ENCODE measurements around the gene ISCA2.

ISCA2 gene

GRCh38 chr14:74469548-74470518, 23.7 kb upstream of the ISCA2 start:
- H3K4me3 ChIP-seq (ENCODE audit: low read length): no peak overlapping the region
- no peaks in the 10 kb centered on the region for H3K27me3 ChIP-seq (ENCODE audit: control insufficient read depth, insufficient read depth, low read length)
- H3K27ac ChIP-seq (ENCODE audit: low read depth, low read length): no peak overlapping the region
- no peak overlapping the region for H3K9ac ChIP-seq (ENCODE audit: low read length)
- peaks cover 6% of the 10 kb centered on the region for H3K36me3 ChIP-seq (ENCODE audit: control insufficient read depth, insufficient read depth, low read length)
- no peaks in the 10 kb centered on the region for H3K4me1 ChIP-seq (ENCODE audit: control insufficient read depth, insufficient read depth, low read length)

- Histone ChIP-seq H3K27ac (ENCODE audit: low read depth, low read length) (no peak overlapping the region), H3K4me1 (ENCODE audit: control insufficient read depth, insufficient read depth, low read length) (no peaks in the 10 kb centered on the region), H3K27me3 (ENCODE audit: control insufficient read depth, insufficient read depth, low read length) (no peaks in the 10 kb centered on the region), H3K9ac (ENCODE audit: low read length) (no peak overlapping the region), H3K36me3 (ENCODE audit: control insufficient read depth, insufficient read depth, low read length) (peaks cover 6% of the 10 kb centered on the region), H3K4me3 (ENCODE audit: low read length) (no peak overlapping the region)
Observed at GRCh38 chr14:74472601-74473000, 21.0 kb upstream of the ISCA2 start.

GRCh38 chr14:74474376-74474775, 19.2 kb upstream of the ISCA2 start:
- no peaks in the 10 kb centered on the region for H3K4me1 ChIP-seq (ENCODE audit: control insufficient read depth, insufficient read depth, low read length)
- H3K36me3 ChIP-seq (ENCODE audit: control insufficient read depth, insufficient read depth, low read length): peaks cover 6% of the 10 kb centered on the region
- no peaks in the 10 kb centered on the region for H3K27me3 ChIP-seq (ENCODE audit: control insufficient read depth, insufficient read depth, low read length)
- H3K9ac ChIP-seq (ENCODE audit: low read length): no peak overlapping the region
- H3K4me3 ChIP-seq (ENCODE audit: low read length): no peak overlapping the region
- H3K27ac ChIP-seq (ENCODE audit: low read depth, low read length): no peak overlapping the region

- Histone ChIP-seq H3K4me3 (ENCODE audit: low read length) (no peak overlapping the region), H3K9ac (ENCODE audit: low read length) (no peak overlapping the region), H3K27me3 (ENCODE audit: control insufficient read depth, insufficient read depth, low read length) (no peaks in the 10 kb centered on the region), H3K27ac (ENCODE audit: low read depth, low read length) (no peak overlapping the region), H3K36me3 (ENCODE audit: control insufficient read depth, insufficient read depth, low read length) (peaks cover 14% of the 10 kb centered on the region), H3K4me1 (ENCODE audit: control insufficient read depth, insufficient read depth, low read length) (no peaks in the 10 kb centered on the region)
Observed at GRCh38 chr14:74475678-74476077, 17.9 kb upstream of the ISCA2 start.

GRCh38 chr14:74476107-74476506, 17.5 kb upstream of the ISCA2 start:
- Histone ChIP-seq H3K36me3 (ENCODE audit: control insufficient read depth, insufficient read depth, low read length) (peaks cover 14% of the 10 kb centered on the region), H3K9ac (ENCODE audit: low read length) (no peak overlapping the region), H3K27ac (ENCODE audit: low read depth, low read length) (no peak overlapping the region), H3K4me1 (ENCODE audit: control insufficient read depth, insufficient read depth, low read length) (no peaks in the 10 kb centered on the region), H3K4me3 (ENCODE audit: low read length) (no peak overlapping the region), H3K27me3 (ENCODE audit: control insufficient read depth, insufficient read depth, low read length) (no peaks in the 10 kb centered on the region)

GRCh38 chr14:74476607-74477006, 17.0 kb upstream of the ISCA2 start:
- Histone ChIP-seq H3K4me3 (ENCODE audit: low read length) (no peak overlapping the region), H3K9ac (ENCODE audit: low read length) (no peak overlapping the region), H3K4me1 (ENCODE audit: control insufficient read depth, insufficient read depth, low read length) (no peaks in the 10 kb centered on the region), H3K36me3 (ENCODE audit: control insufficient read depth, insufficient read depth, low read length) (peaks cover 15% of the 10 kb centered on the region), H3K27ac (ENCODE audit: low read depth, low read length) (no peak overlapping the region), H3K27me3 (ENCODE audit: control insufficient read depth, insufficient read depth, low read length) (no peaks in the 10 kb centered on the region)

- no peak overlapping the region for H3K27ac ChIP-seq (ENCODE audit: low read depth, low read length)
Observed at GRCh38 chr14:74478996-74479635, 14.4 kb upstream of the ISCA2 start.

GRCh38 chr14:74480046-74480445, 13.5 kb upstream of the ISCA2 start:
- no peaks in the 10 kb centered on the region for H3K4me1 ChIP-seq (ENCODE audit: control insufficient read depth, insufficient read depth, low read length)
- H3K9ac ChIP-seq (ENCODE audit: low read length): no peak overlapping the region
- no peak overlapping the region for H3K4me3 ChIP-seq (ENCODE audit: low read length)
- no peak overlapping the region for H3K27ac ChIP-seq (ENCODE audit: low read depth, low read length)
- no peaks in the 10 kb centered on the region for H3K27me3 ChIP-seq (ENCODE audit: control insufficient read depth, insufficient read depth, low read length)
- peaks cover 18% of the 10 kb centered on the region for H3K36me3 ChIP-seq (ENCODE audit: control insufficient read depth, insufficient read depth, low read length)

More at GRCh38 chr14:74478996-74479635, 14.4 kb upstream of the ISCA2 start:
- Histone ChIP-seq H3K4me3 (ENCODE audit: low read length) (no peak overlapping the region), H3K9ac (ENCODE audit: low read length) (no peak overlapping the region), H3K36me3 (ENCODE audit: control insufficient read depth, insufficient read depth, low read length) (peaks cover 23% of the 10 kb centered on the region), H3K4me1 (ENCODE audit: control insufficient read depth, insufficient read depth, low read length) (no peaks in the 10 kb centered on the region), H3K27me3 (ENCODE audit: control insufficient read depth, insufficient read depth, low read length) (no peaks in the 10 kb centered on the region)

- Histone ChIP-seq H3K27me3 (ENCODE audit: control insufficient read depth, insufficient read depth, low read length) (no peaks in the 10 kb centered on the region), H3K4me1 (ENCODE audit: control insufficient read depth, insufficient read depth, low read length) (no peaks in the 10 kb centered on the region), H3K4me3 (ENCODE audit: low read length) (no peak overlapping the region), H3K27ac (ENCODE audit: low read depth, low read length) (no peak overlapping the region), H3K9ac (ENCODE audit: low read length) (no peak overlapping the region), H3K36me3 (ENCODE audit: control insufficient read depth, insufficient read depth, low read length) (peaks cover 22% of the 10 kb centered on the region)
Observed at GRCh38 chr14:74482571-74482970, 11.0 kb upstream of the ISCA2 start.

GRCh38 chr14:74483321-74483720, 10.2 kb upstream of the ISCA2 start:
- H3K27ac ChIP-seq (ENCODE audit: low read depth, low read length): no peak overlapping the region
- peaks cover 22% of the 10 kb centered on the region for H3K36me3 ChIP-seq (ENCODE audit: control insufficient read depth, insufficient read depth, low read length)
- H3K4me1 ChIP-seq (ENCODE audit: control insufficient read depth, insufficient read depth, low read length): no peaks in the 10 kb centered on the region
- H3K4me3 ChIP-seq (ENCODE audit: low read length): no peak overlapping the region
- H3K9ac ChIP-seq (ENCODE audit: low read length): no peak overlapping the region
- H3K27me3 ChIP-seq (ENCODE audit: control insufficient read depth, insufficient read depth, low read length): no peaks in the 10 kb centered on the region

- H3K27ac ChIP-seq (ENCODE audit: low read depth, low read length): no peak overlapping the region
- H3K27me3 ChIP-seq (ENCODE audit: control insufficient read depth, insufficient read depth, low read length): no peaks in the 10 kb centered on the region
- no peak overlapping the region for H3K9ac ChIP-seq (ENCODE audit: low read length)
- peaks cover 14% of the 10 kb centered on the region for H3K36me3 ChIP-seq (ENCODE audit: control insufficient read depth, insufficient read depth, low read length)
- no peaks in the 10 kb centered on the region for H3K4me1 ChIP-seq (ENCODE audit: control insufficient read depth, insufficient read depth, low read length)
- no peak overlapping the region for H3K4me3 ChIP-seq (ENCODE audit: low read length)
Observed at GRCh38 chr14:74486164-74486563, 7.4 kb upstream of the ISCA2 start.

- Histone ChIP-seq H3K36me3 (ENCODE audit: control insufficient read depth, insufficient read depth, low read length) (peaks cover 4% of the 10 kb centered on the region), H3K27ac (ENCODE audit: low read depth, low read length) (no peak overlapping the region), H3K4me3 (ENCODE audit: low read length) (no peak overlapping the region), H3K9ac (ENCODE audit: low read length) (no peak overlapping the region), H3K4me1 (ENCODE audit: control insufficient read depth, insufficient read depth, low read length) (peaks cover 4% of the 10 kb centered on the region), H3K27me3 (ENCODE audit: control insufficient read depth, insufficient read depth, low read length) (no peaks in the 10 kb centered on the region)
Observed at GRCh38 chr14:74488786-74489397, 4.7 kb upstream of the ISCA2 start.

Data from rectal smooth muscle tissue (tissue), 1 donor.